ENCODE measurements around the gene LIM2. TPM values are rescaled to one million over a fixed set of nuclear protein-coding genes. Genes with fewer than 3 reads are reported as not detected.

LIM2 gene
- total and polyA plus RNA-seq, 2 of the 4 experiments (the other 2 are of a cell fraction) = not detected

GRCh38 chr19:51341976-51342580 lies 45.7 kb downstream of the LIM2 start, which contains the start of gene VSIG10L:
Gene VSIG10L, minus strand, starts transcription at chr19:51342139. Its CDS starts 15 bp downstream, at chr19:51342124.
- Histone ChIP-seq H3K23ac (ENCODE audit: low read depth, low read length) (no peak within 1 kb of the TSS), H2BK15ac (ENCODE audit: low read depth, low read length) (no peak within 1 kb of the TSS), H3K4ac (ENCODE audit: low read depth, low read length) (0 out of 2 replicates have a peak within 1 kb of the TSS, but pooled peaks have one; percentile 48), H3K4me2 (ENCODE audit: low read depth, low read length) (no peak within 1 kb of the TSS), H3K14ac (replicated peaks; ENCODE audit: low read depth, low read length) (no peak within 1 kb of the TSS), H2BK120ac (ENCODE audit: low read depth, low read length) (no peak within 1 kb of the TSS), H3K27me3 (ENCODE audit: control insufficient read depth, insufficient read depth, low read length) (no peaks in the 10 kb centered on the region), H2AK9ac (replicated peaks; ENCODE audit: low read depth, low read length, poor library complexity) (no peak within 1 kb of the TSS), H3K9me3 (ENCODE audit: control insufficient read depth, insufficient read depth, low read length) (no peaks in the 10 kb centered on the region), H2BK5ac (ENCODE audit: low read depth, low read length, poor library complexity, severe bottlenecking) (no peak within 1 kb of the TSS), H3K27ac (ENCODE audit: insufficient read depth, low read length) (no peak within 1 kb of the TSS), H4K8ac (ENCODE audit: low read depth in 2 of 2, low read length in 2 of 2) (no peak within 1 kb of the TSS; a peak in 1 of 4 replicates), H4K5ac (ENCODE audit: low read depth, low read length) (no peak within 1 kb of the TSS), H2AK5ac (ENCODE audit: low read depth, low read length) (no peak within 1 kb of the TSS), H3K56ac (ENCODE audit: extremely low read depth, insufficient read depth, low read length) (no peak within 1 kb of the TSS), H2AFZ (replicated peaks; ENCODE audit: low read length, poor library complexity) (no peak within 1 kb of the TSS), H3K4me1 (ENCODE audit: control insufficient read depth, insufficient read depth, low read length) (no peaks in the 10 kb centered on the region), H3K9me1 (ENCODE audit: insufficient read depth, low read length) (peaks cover 4% of the 10 kb centered on the region; the same call in 1 of the 2 replicates), H4K20me1 (ENCODE audit: insufficient read depth, low read length) (no peaks in the 10 kb centered on the region), H3K79me1 (ENCODE audit: low read depth in 1 of 2, low read length in 2 of 2) (no peaks in the 10 kb centered on the region), H2BK20ac (ENCODE audit: low read depth, low read length) (no peak within 1 kb of the TSS), H3K18ac (ENCODE audit: low read depth, low read length) (no peak within 1 kb of the TSS), H3K4me3 (ENCODE audit: insufficient read depth, low read depth, low read length) (no peak within 1 kb of the TSS), H3K36me3 (ENCODE audit: control insufficient read depth, insufficient read depth, low read length) (peaks cover 13% of the 10 kb centered on the region), H4K91ac (ENCODE audit: insufficient read depth, low read depth, low read length) (no peak within 1 kb of the TSS), H3K9ac (ENCODE audit: low read depth, low read length) (no peak within 1 kb of the TSS)
- POLR2A ChIA-PET (ENCODE audit: unreplicated experiment) = no interaction called here
- in situ Hi-C loops (cut with MboI; ENCODE audit: low sequenced_read_pairs) = no loop called here
- WGBS, 2 experiments (ENCODE audit: extremely low coverage in 2 of 2, insufficient read length in 1 of 2) = no CpG with 5 or more reads among the region's 3 CpGs
- no peak for TF ChIP-seq CTCF (conservative IDR thresholded peaks at IDR 0.05; ENCODE audit: low read depth, low read length)
- no peak for TF ChIP-seq POLR2A (IDR thresholded peaks at IDR 0.05; ENCODE audit: low read depth, low read length)
- BruUV-seq (replicated peaks) = no TSS peak
- CTCF ChIA-PET = no interaction called here
- ATAC-seq (ENCODE audit: low read depth) (no peak), DNase-seq (no peak)
- intact Hi-C loops (cut with micrococcal nuclease) = no loop called here
- dilution Hi-C loops (cut with HindIII; ENCODE audit: low sequenced_read_pairs, unreplicated experiment) = no loop called here

All from IMR-90 (cell line).